GM18873 (cell line): ENCODE results near the gene PTPN14.
"Not testable (repeated sequence)": the region's sequence is repeated elsewhere in the genome, so short reads cannot be mapped to it uniquely, and the experiment has no call there.

Source experiments
- ATAC-seq: cut with Tn5 transposase; IDR thresholded peaks from one replicate; pipeline ENCODE4 v1.9.1; 2021; ENCODE audit warnings: mild to moderate bottlenecking, moderate library complexity, moderate number of reproducible peaks; ENCODE audit not compliant: unreplicated experiment, low FRiP score

The PTPN14 gene

DNA sequence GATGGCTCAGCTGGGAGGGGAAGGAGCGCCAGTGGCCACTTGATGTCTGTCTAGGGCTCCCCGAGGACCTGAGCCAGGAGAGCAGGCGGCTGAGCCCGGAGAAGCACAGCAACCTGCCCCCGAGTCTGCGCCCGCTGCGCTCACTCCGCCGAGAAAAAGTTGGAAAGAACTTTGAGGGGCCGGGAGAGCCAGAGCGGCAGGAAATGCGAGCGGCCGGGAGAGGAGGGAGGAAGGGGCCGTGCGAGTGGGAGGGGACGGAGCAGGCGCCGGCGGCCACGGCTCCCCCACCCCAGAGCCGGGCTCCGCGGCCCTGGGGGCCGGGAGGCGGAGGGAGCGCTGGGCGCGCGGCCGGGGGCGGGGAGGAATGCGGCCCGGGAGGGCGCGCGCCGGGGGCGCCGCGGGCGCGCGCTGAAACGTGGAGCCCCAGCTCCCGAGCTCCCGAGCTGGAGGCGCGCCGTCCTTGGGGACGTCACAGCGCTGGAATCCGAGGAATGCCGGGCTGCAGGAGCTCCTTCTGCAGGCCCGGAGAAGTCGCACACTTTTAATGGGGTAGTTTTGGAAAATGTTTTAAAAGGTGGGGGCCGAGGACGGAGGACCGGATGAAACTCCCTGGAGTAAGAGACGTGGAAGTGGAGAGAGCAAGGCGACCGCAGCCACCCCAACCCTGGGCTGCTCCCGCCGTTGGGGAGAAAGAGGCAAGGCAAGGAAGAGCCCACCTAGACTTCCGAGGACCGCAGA lies at the start of gene PTPN14:
Gene PTPN14, minus strand, starts transcription at position 167 of the 738 bp plus-strand sequence. CDS start 86,799 bp downstream, outside the sequence.
- no peak for ATAC-seq

DNA sequence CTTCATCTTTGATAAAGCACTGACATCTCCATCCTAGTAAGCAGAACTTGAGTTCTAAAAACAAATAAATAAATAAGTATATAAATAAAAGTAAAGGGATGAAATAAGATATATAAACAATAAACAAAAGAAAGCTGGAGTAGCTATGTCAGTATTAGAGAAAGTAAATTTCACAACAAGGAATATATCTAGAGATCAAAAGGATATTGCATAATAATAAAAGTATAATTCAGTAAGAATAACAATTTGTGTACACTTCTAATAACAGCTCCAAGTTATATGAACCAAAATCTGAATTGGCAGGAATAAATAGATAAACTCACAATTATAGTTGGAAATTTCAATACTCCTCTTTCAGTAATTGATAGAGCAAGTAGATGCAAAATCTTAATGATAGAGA lies 41.8 kb upstream of the PTPN14 start:
- no peak for ATAC-seq

DNA sequence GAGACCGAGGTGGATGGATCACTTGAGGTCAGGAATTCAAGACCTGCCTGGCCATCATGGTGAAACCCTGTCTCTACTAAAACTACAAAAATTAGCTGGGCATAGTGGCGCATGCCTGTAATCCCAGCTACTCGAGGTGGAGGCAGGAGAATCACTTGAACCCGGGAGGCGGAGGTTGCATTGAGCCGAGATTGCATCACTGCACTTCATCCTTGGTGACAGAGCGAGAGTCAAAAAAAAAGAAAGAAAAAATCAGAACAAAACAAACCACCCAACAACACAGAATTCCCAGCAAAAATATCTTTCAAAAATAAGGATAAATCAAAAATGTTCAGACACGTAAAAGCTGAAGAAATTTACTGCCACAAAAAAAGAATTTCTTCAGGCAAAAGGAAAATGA lies 40.5 kb upstream of the PTPN14 start:
- ATAC-seq = not testable (repeated sequence)

DNA sequence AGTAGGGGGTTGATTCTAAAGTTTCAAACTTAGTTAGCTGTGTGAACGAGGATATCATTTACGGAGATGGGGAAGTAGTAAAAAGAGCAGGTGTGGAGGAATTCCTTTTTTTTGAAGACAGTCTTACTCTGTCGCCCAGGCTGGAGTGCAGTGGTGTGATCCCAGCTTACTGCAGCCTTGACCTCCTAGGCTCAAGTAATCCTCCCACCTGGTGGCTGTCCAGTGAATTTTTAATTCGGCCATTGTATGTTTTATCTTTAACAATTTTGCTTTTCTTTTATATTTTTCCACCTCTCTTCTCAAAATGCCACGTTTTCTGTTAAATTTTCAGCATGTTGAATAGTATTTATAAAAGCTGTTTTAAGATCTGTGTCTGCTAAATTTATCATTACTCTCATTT lies 39.3 kb upstream of the PTPN14 start:
- ATAC-seq = no peak

DNA sequence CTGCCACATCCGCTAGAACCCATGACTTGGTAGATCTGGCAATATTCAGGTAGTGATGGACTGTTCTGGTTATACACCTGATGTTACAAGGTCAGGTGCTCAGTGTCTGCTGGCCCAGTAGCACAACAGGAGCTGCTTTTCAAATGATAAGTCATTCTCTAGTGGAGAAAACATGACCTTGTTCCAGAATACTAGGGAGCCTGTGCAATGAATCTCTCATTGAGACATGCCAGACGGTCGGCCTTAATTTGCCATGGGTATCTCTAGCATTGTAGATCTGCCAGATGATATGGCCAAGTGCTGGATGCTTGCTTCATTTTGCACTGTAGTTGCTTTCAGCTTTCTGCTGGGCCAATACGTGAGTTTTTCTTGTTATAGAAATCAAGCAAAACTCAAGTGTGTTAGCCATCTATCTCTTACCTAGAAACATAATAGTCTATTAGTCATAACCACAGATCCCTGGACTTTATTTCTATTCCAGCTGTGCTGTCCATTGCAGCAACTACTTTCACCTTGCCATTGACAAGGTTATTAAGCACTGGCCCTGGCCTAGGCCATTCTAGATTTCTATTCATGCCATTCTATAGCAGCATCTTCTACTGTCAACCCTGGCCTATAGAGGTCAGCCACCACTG lies 37.7 kb upstream of the PTPN14 start:
- no peak for ATAC-seq

DNA sequence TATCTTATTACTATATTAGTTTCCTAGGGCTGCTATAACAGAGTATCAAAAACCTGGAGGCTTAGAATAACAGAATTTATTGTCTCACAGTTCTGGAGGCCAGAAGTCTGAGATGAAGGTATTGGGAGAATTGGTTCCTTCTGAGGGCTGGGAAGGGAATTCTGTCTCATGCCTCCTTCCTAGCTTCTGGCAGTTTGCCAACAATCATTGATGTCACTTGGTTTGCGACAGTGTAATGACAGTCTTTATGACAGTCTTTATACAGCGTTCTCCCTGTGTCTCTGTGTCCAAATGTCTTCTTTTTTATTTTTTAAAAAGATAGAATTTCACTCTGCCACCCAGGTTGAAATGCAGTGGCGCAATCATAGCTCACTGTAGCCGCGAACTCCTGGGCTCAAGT lies 35.8 kb upstream of the PTPN14 start:
- ATAC-seq = no peak

DNA sequence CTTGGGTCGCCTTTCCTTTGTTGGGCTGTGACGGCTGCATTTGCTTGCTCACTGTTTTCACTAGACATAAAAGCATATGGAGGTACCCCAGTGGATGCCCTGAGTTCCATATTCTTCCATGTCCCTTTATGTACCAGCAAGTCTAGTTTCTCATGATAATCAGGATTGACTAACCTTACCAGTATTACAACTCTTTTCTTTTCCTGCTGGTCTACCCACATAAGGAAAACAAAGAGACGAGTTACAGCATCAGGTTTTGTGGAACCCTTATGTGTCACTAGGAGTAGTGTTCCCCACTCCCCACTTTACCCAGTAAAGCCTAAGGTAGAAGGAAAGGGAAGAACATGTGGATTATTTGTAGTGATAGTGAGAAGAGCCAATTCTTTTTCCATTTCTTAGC lies 35.2 kb upstream of the PTPN14 start:
- no peak for ATAC-seq

DNA sequence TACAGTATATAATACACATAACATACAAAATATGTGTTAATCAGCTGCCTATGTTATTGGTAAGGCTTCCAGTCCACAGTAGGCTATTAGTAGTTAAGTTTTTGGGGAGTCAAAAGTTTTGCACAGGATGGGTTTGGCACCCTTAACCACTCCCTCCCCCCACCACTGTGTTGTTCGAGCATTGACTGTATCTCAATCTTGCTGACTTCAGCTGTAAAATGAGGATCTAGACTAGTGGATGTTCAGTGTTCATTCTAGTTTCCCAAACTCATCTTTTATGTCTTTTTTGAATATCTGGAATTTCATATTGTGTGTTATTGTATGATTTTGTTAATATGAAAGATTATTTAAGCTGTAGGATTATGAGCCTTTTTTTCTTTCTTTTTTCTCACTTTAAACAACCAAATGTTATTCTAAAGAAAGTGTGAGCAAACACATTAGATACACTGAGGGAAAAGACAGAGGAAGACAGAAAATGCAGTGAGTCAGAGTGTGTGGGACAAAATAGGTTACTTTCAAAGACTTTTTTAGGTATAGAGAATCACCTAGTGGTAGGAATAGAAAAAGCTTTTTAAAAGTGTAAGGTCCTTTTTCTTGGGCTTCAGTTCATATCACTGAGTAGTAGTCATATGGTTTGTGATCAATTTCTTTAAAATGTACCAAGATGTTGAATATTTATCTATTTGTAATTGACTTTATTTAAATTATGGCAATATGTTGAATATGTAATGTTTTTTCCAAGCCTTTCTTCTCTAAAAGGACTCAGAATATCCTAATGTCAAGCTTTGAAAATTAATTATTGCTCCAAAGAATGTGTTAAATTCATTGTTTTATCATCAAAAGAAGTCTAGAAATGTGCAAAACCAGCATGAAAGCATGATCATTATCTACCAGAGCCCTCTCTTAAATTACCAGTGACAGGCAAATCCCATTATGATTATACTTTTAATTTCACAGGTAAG lies 33.7 kb upstream of the PTPN14 start:
- ATAC-seq = no peak

DNA sequence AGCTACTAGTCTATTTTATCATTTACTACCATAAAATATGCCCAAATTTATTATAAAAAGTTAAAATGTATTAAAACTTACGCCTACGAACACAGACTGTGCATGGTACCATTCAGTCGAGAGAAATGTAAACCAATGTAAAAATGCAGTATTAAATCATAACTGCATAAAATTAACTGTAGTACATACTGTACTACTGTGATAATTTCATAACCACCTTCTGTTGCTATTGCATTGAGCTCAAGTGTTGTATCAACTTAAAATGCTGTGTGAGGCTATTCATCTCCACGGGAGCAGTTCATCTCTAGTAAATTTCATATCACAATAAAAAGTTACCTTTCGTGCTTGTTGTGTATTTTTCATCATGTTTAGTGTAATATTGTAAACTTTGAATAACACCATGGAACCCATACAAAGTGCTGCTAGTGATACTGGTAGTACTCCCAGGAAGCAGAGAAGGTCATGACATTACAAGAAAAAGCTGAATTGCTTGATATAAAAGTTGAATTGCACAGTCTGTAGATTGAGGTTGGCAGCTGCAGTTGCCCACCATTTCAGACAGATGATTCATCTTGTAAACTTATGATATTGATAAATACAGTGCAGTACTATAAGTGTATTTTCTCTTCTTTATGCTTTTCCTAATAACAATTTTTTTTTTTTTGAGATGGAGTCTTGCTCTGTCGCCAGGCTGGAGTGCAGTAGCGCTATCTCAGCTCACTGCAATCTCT lies 32.6 kb upstream of the PTPN14 start:
- no peak for ATAC-seq

DNA sequence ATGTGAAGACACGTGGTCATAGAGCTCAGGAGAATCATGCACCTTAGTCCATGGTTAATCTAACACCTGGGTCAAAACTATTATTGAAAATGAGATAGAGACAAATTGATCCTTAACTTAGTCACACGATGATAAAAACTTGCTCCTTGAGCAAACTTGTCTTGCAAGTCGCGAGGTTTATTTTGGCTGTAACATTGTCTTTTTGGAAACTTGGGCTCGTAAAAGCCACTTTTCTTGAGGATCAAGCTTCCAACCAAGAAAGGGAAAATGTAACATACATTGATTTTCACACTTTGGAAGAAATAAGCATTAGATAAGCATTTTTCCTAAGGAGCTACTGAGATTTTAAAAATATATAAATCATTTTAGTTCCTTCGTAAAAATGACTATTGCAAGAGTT lies 31.7 kb upstream of the PTPN14 start:
- no peak for ATAC-seq

DNA sequence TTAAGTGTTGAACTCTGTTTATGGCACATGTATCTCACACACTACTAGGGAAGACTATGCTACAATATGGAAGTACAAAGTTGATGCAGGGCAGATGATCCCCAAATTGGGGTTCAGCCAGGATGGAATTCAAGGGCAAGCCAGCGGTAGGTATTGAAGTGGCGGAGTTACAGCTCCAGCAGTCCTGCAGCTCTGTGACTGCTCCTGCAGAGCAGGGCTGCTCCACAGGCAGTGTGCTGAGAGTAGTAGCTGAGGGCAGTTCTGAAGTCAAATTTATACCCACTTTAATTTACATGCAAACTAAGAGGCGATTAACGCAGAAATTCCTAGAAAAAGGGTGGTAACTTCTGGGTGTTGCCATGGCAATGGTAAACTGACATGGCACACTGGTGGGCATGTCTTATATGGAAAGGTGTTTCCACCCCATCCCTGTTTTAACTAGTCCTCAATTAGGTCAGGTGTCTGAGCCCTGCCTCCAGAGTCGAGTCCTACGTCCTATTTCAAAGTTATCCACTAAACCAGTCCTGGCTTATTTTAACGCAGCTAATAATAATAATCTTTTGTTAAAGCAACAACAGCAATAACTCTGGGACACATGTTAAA lies 31.0 kb upstream of the PTPN14 start:
- no peak for ATAC-seq

DNA sequence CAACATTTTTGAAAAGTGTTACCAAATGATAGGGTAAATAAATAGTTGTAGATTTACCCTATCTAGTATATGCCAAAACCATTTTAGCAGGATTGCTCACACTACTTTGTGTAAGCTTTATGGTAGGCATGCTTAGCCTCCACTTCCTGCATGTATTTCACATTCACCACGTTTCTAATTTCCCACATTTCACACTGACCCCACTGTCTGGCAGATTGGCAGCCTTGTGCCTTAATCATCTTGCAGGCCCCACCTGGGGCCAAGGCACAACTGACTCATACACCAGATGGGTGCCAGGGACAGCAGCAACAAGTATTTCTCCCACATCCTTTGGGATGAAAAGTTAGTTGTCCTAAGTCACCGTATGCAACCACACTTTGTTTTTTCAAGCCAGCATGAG lies 30.4 kb upstream of the PTPN14 start:
- ATAC-seq = no peak

DNA sequence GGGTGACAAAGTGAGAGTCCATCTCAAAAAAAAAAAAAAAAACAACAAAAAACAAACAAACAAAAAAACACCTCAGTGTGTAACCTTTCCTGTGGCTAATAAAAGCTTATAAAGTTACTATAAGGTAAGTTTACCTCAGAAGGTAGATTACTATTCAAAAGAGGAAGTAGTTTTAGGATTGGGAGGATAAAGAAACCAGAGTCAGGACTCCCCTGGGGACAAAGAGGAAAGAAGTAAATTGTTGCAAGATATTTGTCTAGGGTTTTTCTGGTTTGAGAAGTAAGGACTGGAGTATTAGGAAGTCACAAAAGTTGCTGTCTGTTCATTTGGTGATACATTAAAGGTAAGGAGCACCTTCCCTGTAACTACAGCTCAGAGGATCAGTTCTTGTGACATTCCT lies 27.8 kb upstream of the PTPN14 start:
- no peak for ATAC-seq

DNA sequence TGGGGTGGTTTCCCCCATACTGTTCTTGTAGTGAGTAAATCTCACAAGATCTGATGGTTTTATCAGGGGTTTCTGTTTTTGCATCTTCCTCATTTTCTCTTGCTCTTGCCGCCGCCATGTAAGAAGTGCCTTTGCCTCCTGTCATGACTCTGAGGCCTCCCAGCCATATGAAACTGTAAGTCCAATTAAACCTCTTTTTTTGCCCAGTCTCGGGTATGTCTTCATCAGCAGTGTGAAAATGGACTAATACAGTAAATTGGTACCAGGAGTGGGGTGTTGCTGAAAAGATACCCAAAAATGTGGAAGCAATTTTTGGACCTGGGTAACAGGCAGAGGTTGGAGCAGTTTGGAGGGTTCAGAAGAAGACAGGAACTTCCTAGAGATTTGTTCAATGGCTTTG lies 24.7 kb upstream of the PTPN14 start:
- ATAC-seq = not testable (repeated sequence)

DNA sequence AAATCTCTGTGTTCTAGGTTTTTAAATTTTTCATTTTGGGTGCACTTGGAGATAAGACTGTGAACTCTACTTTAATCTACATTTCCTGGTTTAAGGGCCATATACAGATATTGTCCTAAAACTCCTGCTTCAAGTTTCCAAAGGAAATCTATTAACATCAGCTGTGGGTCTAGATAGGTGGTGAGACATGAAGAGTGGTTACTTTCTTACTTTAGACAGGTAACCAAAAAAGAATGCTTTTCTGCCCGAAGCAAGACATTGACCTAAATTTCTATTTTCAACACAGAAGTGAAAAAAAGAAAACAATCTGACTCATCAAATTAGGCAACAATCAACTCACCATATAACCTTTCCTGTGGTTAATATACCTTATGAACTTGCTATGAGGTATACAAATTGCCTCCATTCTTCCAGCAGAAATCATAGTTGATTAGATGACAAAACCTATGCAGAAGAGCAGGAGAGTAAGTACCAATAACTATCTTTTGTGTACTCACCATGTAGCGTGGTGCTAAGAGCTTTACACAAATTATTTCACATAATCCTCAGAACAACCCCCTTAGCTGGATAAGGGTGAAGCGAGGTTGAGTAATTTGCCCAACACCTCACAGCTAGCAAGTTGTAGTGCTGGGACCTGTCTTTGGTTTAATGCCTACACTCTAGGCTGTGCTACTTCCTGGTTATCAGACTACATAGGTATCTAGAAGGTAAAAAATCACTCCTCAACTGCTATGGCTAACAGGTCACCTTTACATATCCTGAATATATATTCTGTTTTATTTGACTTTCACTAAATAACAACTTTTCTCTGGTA lies 23.4 kb upstream of the PTPN14 start:
- ATAC-seq = no peak

DNA sequence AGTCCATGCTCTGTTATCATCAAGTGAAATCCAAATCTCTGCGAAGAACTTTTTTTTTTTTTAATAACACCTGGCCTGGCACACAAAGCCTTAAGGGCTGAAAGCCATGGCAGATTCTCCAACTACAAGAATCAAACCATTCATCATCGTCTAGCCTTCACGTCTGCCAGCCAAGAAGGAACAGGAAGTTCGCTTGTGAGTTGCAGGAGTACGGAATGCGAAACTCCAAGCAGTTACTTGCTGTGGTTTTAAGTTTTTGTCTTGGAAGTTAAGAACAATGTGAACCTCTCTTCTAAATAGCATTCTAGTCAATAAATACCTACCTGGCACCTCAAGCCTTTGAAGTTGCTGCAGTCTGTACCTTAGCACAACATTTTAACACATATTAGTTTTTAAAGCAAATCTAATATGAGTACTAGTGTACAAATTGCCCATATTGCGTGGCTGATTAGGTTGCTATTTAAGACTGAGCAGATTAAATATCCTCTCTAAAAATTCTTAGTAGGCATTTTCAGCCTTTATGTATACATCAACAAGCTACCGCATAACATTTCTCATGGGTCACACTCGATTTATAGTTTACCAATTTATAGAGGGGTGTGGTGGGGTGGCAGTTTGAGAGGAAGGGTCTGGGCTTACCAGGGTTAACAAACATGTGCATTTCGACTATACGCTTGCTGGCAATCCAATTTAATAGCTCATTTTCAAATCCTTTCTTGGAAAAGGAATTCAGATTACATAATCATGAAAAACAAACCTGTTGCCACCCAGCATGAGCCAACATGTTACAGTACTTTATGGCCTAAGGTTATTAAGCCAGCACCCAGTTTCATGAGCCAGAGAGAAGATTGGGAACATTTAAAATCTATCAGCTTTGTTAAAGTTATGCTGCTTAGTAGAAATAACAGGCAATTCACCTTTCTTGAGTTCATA lies 22.2 kb upstream of the PTPN14 start:
- no peak for ATAC-seq

DNA sequence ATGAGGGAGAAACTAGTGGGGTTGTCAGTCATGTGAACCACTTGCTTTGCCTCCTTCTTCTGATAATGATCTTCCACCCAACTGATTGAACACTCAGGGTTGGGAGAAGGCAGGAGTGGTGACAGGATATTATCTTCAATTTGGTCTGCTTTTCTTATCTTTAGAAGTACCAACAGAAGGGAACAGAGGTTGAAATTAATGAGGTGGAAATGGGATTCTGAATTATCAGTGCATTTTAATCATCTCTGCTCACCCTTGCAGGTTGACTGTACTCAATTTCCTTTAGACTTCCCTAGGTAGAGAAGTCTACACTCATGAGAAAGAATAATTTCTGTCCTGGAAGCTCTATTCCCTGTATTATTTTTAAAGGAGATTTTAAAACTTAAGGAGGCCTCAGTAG lies 19.9 kb upstream of the PTPN14 start:
- no peak for ATAC-seq

DNA sequence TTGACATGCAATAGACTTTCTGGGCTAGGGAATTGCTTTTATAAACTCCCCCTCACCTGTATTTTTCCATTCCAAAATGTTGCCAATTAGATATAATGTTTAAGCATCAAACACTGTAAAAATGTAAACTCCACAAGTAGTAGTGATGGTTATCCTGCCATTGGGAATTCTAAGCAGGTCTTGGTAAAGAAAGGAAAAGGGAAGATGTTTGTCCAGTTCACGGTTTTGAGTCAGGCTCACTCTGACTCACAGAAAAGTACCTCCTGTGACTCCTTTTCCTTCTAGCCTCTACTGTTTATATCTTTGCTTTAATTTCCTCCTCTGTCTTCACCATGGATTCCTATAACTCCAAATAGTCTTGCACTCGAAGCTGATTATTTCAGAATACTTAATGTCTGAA lies 19.0 kb upstream of the PTPN14 start:
- ATAC-seq = no peak
